Testis (tissue), 2 donors: ENCODE measurements around the gene BIVM.

Experiments
- CTCF ChIP-seq, 3 experiments: fragments of 450-650 bp in 2 of 3; fragments of 200-600 bp in 1 of 3; sonication (generic) in 1 of 3; IDR thresholded peaks; one replicate each; pipeline ENCODE4 v1.5.1; 2016 to 2019; ENCODE audit warnings: antibody characterized with exemption in 3 of 3, mild to moderate bottlenecking in 2 of 3, moderate library complexity in 1 of 3
- POLR2A ChIP-seq: fragments of 450-650 bp; IDR thresholded peaks from one replicate; pipeline ENCODE4 v1.6.1; 2017; ENCODE audit warnings: antibody characterized with exemption, mild to moderate bottlenecking, moderate library complexity

- TF ChIP-seq CTCF (IDR thresholded peaks at IDR 0.05): no peak
- no peak for TF ChIP-seq POLR2A
These were observed 39.4 kb downstream of the BIVM start for GRCh38 chr13:102838273-102838672.
